Measurements from ENCODE around the gene GET3.

DNA sequence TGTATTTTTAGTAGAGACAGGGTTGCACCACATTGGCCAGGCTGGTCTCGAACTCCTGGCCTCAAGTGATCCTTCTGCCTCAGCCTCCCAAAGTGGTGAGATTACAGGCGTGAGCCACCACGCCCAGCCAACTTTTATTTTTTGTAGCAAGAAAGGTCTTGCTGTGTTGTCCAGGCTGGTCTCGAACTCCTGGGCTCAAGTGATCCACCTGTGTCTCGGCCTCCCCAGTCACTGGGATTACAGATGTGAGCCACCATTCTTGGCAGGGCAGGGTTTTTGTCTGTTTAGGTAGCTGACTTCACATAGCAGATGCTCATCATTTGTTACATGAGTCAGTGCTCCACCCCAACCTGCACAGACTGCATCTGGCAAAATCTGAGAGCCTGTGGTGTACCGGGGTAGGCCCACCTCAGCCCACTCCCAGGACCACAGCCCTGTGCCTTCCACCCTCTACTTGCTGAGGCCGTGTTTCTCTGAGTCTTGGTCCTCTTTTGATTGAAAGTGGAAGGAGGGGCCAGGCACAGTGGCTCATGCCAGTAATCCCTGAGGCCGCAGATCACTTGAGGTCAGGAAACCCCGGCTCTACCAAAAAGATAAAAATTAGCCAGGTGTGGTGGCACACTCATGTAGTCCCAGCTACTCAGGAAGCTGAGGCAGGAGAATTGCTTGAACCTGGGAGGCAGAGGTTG is 9.4 kb upstream of the GET3 start:
- TF ChIP-seq TAF1 (IDR thresholded peaks at IDR 0.05; ENCODE audit: low read depth) (no peak), EP300 (IDR thresholded peaks at IDR 0.05; ENCODE audit: borderline replicate concordance) (no peak), FOXM1 (IDR thresholded peaks at IDR 0.05; ENCODE audit: borderline replicate concordance, low read depth) (no peak), EGR1 (IDR thresholded peaks at IDR 0.05) (no peak), RAD21 (IDR thresholded peaks at IDR 0.05; ENCODE audit: low read depth) (no peak), REST (IDR thresholded peaks at IDR 0.05; ENCODE audit: low read depth) (no peak), YY1 (IDR thresholded peaks at IDR 0.05; ENCODE audit: low read depth) (no peak), NFIC (IDR thresholded peaks at IDR 0.05) (no peak), CREB1 (IDR thresholded peaks at IDR 0.05; ENCODE audit: low read depth) (no peak), TCF12 (IDR thresholded peaks at IDR 0.05; ENCODE audit: low read depth) (no peak), USF1 (IDR thresholded peaks at IDR 0.05) (no peak)
- TF ChIP-seq, protein P1, sequence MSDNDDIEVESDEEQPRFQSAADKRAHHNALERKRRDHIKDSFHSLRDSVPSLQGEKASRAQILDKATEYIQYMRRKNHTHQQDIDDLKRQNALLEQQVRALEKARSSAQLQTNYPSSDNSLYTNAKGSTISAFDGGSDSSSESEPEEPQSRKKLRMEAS (IDR thresholded peaks at IDR 0.05): no peak
